NB4 (cell line): ENCODE data around the gene TNS1.

Experiments used
- DNase-seq: peaks from one replicate; pipeline ENCODE4 v3.0.0; 2010; ENCODE audit warnings: low read depth
- H3K4me3 ChIP-seq: one replicate; pipeline ENCODE4 v1.5.1; 2011; ENCODE audit warnings: mild to moderate bottlenecking, low read depth, low read length, moderate library complexity
- CTCF ChIP-seq: IDR thresholded peaks from one replicate; pipeline ENCODE4 v1.5.1; 2012; ENCODE audit warnings: low read depth, low read length
- MAX ChIP-seq: IDR thresholded peaks from 2 replicates; pipeline ENCODE4 v1.6.1; 2011; ENCODE audit warnings: low read depth, low read length
- MYC ChIP-seq: IDR thresholded peaks from 2 replicates; pipeline ENCODE4 v1.6.1; 2011; ENCODE audit warnings: low read depth, low read length
- POLR2A ChIP-seq: IDR thresholded peaks from 2 replicates; pipeline ENCODE4 v1.6.1; 2011; ENCODE audit warnings: mild to moderate bottlenecking; ENCODE audit not compliant: insufficient read length; ENCODE audit errors: extremely low read depth

The TNS1 gene

GRCh38 chr2:217843324-217843723 lies 159.5 kb downstream of the TNS1 start:
- no peak for DNase-seq
- TF ChIP-seq MYC: no peak
- no peak for TF ChIP-seq CTCF
- TF ChIP-seq POLR2A: no peak
- no peak for TF ChIP-seq MAX
- no peak overlapping the region for H3K4me3 ChIP-seq

GRCh38 chr2:217842017-217842416 lies 160.8 kb downstream of the TNS1 start:
- DNase-seq: no peak
- H3K4me3 ChIP-seq: no peak overlapping the region
- TF ChIP-seq CTCF (no peak), MAX (no peak), POLR2A (no peak), MYC (no peak)

GRCh38 chr2:217840522-217840921 lies 162.3 kb downstream of the TNS1 start:
- DNase-seq: no peak
- TF ChIP-seq MAX: no peak
- TF ChIP-seq CTCF: no peak
- no peak for TF ChIP-seq POLR2A
- no peak for TF ChIP-seq MYC
- H3K4me3 ChIP-seq: no peak overlapping the region

GRCh38 chr2:217839750-217840107 lies 163.1 kb downstream of the TNS1 start:
- TF ChIP-seq MAX: no peak
- no peak for TF ChIP-seq POLR2A
- TF ChIP-seq MYC: no peak
- TF ChIP-seq CTCF: no peak
- H3K4me3 ChIP-seq: no peak overlapping the region
- no peak for DNase-seq

- DNase-seq: no peak
- H3K4me3 ChIP-seq: no peak overlapping the region
- no peak for TF ChIP-seq MYC
- TF ChIP-seq CTCF: no peak
- no peak for TF ChIP-seq POLR2A
Measured at GRCh38 chr2:217839073-217839749, 163.6 kb downstream of the TNS1 start.

GRCh38 chr2:217838409-217838831 lies 164.4 kb downstream of the TNS1 start:
- no peak overlapping the region for H3K4me3 ChIP-seq
- TF ChIP-seq MYC (no peak), CTCF (no peak), MAX (no peak), POLR2A (no peak)
- no peak for DNase-seq
